ENCODE data around the gene MTFP1.
A peak's percentile ranks its signal among the peaks of the same experiment; 100 is the strongest.

MTFP1 gene, protein sequence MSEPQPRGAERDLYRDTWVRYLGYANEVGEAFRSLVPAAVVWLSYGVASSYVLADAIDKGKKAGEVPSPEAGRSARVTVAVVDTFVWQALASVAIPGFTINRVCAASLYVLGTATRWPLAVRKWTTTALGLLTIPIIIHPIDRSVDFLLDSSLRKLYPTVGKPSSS

GRCh38 chr22:30425616-30426387 lies at the start of gene MTFP1:
TSS of gene MTFP1 (plus strand) at chr22:30425768. CDS start at chr22:30425880, 112 bp downstream.
- DNase-seq (ENCODE audit: low read depth in 2 of 2): peak; percentile 68 to 75

DNA sequence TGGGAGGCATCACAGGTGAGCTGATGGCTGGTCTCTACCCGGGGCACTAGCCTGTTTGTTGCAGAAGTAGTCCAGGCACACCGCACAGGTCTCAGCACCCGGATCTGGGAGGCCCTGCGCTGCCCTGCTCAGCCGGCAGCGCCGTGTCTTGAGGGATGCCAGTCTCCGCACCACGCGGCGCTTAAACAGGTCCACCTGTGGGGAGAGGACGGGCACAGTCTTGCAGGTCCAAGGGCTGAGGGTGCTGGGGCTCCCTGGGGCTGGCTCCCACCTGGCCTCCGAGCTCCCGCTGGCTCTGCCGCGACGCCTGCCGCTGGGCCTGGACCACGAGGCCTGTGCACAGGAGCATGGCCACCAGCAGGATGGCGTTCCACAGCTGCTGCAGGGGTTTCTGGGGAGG lies 45.6 kb upstream of the MTFP1 start:
- H3K4me3 ChIP-seq (replicated peaks in 1 of 2; ENCODE audit: low read depth in 2 of 2, low read length in 2 of 2): no peak overlapping the region
- TF ChIP-seq, protein P1, sequence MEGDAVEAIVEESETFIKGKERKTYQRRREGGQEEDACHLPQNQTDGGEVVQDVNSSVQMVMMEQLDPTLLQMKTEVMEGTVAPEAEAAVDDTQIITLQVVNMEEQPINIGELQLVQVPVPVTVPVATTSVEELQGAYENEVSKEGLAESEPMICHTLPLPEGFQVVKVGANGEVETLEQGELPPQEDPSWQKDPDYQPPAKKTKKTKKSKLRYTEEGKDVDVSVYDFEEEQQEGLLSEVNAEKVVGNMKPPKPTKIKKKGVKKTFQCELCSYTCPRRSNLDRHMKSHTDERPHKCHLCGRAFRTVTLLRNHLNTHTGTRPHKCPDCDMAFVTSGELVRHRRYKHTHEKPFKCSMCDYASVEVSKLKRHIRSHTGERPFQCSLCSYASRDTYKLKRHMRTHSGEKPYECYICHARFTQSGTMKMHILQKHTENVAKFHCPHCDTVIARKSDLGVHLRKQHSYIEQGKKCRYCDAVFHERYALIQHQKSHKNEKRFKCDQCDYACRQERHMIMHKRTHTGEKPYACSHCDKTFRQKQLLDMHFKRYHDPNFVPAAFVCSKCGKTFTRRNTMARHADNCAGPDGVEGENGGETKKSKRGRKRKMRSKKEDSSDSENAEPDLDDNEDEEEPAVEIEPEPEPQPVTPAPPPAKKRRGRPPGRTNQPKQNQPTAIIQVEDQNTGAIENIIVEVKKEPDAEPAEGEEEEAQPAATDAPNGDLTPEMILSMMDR (IDR thresholded peaks at IDR 0.05; ENCODE audit: low read depth, low read length): no peak
- no peak for DNase-seq (ENCODE audit: low read depth in 2 of 2)

More at GRCh38 chr22:30425616-30426387, at the start of gene MTFP1:
- TF ChIP-seq, protein P1 (IDR thresholded peaks at IDR 0.05; ENCODE audit: low read depth, low read length): no peak
- H3K4me3 ChIP-seq (replicated peaks in 1 of 2; ENCODE audit: low read depth in 2 of 2, low read length in 2 of 2): peak within 1 kb of the TSS; percentile 59 to 68

DNA sequence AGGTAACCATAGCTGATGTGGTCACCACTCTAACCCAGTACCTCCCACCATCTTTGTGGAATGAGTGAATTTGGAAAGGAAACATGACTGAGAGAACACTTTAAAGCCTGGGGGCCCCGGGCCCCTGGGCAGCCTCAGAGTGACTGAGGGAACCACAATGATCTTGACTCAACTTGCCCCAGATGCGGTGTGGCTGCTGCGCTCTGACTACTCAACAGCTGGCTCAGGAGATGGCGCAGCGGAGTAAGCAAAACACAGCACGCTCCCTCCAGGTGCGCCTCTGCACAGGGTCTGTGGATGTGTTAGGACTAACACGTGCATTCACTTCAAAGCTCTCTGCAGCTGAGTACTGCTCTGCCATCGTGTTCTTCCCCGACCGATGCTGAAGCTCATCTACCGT lies 44.3 kb upstream of the MTFP1 start:
- no peak overlapping the region for H3K4me3 ChIP-seq (replicated peaks in 1 of 2; ENCODE audit: low read depth in 2 of 2, low read length in 2 of 2)
- no peak for DNase-seq (ENCODE audit: low read depth in 2 of 2)
- TF ChIP-seq, protein P1 (IDR thresholded peaks at IDR 0.05; ENCODE audit: low read depth, low read length): no peak

DNA sequence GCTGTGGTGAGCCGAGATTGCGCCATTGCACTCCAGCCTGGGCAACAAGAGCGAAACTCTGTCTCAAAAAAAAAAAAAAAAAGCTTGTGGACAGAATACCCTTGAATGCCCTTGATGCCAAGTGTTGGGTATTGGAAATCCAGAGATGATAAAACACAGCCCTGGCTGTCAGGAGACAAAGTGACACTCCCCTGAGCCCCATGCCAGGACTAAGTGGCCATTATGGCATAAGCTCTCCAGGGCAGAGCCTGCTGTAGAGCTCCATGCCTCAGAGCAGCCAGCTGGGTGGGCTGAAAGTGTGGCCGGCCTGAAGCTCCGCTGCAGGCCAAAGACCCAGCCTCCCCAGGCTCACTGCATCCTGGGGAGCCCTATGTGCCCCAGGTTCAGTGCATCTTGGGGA lies 43.2 kb upstream of the MTFP1 start:
- DNase-seq (ENCODE audit: low read depth in 2 of 2): no peak
- no peak overlapping the region for H3K4me3 ChIP-seq (replicated peaks in 1 of 2; ENCODE audit: low read depth in 2 of 2, low read length in 2 of 2)
- TF ChIP-seq, protein P1 (IDR thresholded peaks at IDR 0.05; ENCODE audit: low read depth, low read length): no peak

DNA sequence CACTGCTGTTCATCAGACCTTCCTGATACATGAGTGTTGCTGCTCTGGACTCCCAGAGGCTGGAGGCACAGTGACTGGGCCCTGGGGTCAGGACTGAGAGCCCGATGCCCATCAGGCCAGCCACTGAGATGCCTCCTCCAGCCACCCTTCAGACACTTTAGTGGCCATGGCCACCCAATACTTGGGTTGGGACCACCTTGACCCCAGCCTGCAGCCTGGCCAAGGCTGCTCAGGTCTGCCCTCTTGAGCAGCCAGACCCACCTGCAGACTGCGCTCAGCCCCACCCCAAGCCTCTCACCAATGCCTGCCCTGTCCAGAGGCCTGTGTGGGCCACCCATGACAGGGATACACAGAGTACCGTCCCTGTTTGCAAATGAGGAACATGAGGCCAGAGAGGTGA lies 42.5 kb upstream of the MTFP1 start:
- TF ChIP-seq, protein P1 (IDR thresholded peaks at IDR 0.05; ENCODE audit: low read depth, low read length): no peak

DNA sequence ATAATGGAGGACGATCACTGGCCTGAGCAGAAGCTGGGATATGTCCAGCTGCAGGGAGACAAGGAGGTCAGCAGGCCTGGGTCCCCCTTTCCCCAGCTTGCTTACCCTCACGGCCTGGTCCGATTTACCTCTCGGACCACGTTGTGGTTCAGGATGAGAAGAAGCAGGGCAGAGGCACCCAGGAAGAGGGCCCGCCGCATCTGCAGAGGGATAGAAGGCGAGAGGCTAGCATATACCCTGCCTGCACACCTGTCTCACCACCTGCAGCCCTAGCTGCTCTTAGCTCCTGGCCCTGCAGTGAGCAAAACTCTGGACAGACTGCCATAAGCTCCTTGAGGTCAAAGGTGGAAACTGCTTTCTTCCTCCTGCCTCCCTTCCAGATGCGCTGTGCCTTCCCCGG lies 39.6 kb upstream of the MTFP1 start:
- DNase-seq (ENCODE audit: low read depth in 2 of 2): no peak
- TF ChIP-seq, protein P1 (IDR thresholded peaks at IDR 0.05; ENCODE audit: low read depth, low read length): no peak
- no peak overlapping the region for H3K4me3 ChIP-seq (replicated peaks in 1 of 2; ENCODE audit: low read depth in 2 of 2, low read length in 2 of 2)

More for the DNA sequence above, 42.5 kb upstream of the MTFP1 start:
- DNase-seq (ENCODE audit: low read depth in 2 of 2): no peak
- no peak overlapping the region for H3K4me3 ChIP-seq (replicated peaks in 1 of 2; ENCODE audit: low read depth in 2 of 2, low read length in 2 of 2)

Measured in cardiac fibroblast (primary cell).